Nucleus accumbens (tissue), 56 donors: ENCODE results near the gene TOMT.
A peak's percentile ranks its signal among the peaks of the same experiment; 100 is the strongest.

Source experiments
- DNase-seq, 56 donors: peaks; one replicate each; lab custom pipeline; 2025; lab: John Stamatoyannopoulos, UW

The TOMT gene, protein sequence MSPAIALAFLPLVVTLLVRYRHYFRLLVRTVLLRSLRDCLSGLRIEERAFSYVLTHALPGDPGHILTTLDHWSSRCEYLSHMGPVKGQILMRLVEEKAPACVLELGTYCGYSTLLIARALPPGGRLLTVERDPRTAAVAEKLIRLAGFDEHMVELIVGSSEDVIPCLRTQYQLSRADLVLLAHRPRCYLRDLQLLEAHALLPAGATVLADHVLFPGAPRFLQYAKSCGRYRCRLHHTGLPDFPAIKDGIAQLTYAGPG

DNA sequence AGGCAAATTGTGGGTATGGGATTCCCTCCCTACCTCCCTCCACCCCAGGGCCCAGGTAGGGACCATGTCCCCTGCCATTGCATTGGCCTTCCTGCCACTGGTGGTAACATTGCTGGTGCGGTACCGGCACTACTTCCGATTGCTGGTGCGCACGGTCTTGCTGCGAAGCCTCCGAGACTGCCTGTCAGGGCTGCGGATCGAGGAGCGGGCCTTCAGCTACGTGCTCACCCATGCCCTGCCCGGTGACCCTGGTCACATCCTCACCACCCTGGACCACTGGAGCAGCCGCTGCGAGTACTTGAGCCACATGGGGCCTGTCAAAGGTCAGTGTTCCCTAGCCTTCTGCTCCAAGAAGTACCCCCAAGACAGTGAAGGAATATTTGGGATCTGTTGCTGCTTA lies at the start of gene TOMT:
Gene TOMT (plus strand): TSS at position 37 of the 400 bp plus-strand sequence. CDS start 28 bp downstream, at position 65.
- DNase-seq, result no peak

DNA sequence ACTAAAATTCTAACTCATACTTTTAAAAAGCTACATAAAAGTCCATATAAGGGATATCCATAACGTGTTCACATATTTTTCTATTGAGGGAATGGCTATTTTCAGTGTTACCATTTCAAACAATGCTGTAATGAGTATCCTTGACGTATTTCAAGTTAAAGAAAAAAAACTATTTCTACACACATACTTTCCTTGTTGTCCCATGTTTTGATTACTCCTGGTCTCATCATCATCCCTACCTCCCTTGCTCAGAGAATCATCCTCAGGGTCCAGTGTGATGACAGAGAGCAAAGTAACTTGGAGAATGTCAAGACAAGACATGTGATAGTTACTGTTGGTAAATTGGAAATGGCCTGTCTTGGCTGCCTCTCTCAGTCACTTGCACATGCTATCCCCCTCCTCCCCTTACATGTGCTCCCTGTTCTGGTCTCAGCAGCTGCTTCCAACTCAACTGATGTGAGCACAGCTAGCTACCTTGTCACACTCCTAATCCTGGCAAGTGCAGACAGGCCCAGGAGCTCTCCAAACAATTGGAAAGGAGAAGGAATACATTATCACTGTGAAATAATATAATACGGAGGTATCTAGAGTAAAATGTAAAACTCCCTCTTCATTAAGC lies 47.2 kb upstream of the TOMT start:
- no peak for DNase-seq

DNA sequence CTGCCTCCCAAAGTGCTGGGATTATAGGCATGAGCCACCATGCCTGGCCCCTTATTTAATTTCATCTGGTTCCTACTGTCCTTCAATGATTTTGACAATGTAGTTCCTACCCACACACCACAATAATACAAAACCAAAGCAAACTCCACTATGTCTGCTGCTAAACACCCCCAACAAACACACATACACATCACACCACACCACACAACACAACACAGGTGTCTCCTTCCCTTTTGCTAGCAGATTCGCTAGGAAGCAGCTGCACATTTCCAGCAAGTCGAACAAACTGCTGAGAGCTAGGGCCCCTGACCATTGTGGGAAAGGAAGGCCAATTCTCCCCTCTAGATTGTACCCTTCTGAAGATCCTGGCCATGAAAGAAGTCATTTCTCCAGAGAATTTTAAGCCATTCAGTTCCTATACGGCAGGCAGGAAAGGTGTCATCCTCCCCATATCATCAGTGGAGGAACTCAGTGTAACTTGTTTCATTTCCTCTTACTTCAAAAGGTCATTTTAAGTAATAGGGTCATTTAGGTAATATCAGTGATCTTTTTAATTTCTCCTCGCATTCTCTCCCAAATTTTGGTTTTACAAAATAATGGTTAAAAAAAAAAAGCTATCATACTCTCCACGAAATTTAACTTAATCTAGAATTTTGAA lies 43.9 kb upstream of the TOMT start:
- no peak for DNase-seq

DNA sequence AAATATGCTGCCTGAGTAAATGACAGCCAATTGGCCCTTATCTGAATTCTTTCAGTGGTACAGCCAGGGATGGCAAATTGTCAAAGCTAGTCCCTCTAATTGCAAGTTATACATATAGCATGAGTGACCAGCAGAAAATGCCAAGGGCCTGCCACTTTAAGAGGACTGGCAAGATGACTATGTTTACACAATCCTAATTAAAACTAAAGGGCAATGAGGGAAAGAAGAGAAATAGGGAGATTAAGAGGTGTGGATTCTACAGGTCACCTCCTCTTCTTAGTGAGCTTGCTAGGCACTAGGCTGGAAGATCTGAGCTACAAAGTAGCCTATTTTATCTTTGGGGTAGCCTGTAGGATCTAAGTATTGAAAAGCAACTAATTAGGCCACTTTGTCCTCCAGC lies 38.9 kb upstream of the TOMT start:
- no peak for DNase-seq

DNA sequence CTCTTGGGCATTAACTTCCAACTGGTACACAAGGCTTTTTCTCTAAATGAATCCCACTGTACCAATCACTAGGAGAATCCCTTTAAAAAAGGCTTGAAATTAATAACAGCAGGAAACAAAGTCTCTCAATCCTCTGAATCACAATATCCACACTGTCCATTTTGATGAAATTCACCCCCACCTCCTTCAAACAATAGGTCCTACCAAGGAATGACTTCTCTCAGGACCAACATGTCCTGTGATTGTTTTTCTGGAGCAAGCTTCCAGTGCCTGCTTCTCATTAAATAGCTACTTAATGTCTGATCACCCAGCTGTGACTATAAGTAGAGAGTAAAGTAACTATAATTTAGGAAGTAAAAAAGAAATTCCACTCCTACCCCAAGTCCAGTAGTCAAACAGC lies 38.5 kb upstream of the TOMT start:
- no peak for DNase-seq

DNA sequence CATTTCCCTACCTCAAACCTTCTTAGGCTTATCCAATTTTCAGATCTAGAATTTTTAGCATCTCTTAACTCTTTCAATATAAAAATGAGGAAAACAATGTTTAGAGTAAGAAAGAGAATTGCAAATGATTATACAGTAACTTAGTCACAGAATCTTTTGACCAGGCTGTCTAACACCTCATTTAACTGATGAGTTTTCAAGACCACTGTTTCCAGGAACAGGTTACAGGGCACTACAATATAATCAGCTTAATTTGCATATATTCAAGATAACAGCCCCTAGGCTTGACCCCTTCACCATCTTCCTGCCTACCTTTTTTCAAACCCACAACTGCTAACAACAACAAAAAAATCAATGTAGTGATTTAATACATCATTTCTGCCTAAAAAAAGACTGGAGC lies 38.0 kb upstream of the TOMT start:
- DNase-seq, result no peak

DNA sequence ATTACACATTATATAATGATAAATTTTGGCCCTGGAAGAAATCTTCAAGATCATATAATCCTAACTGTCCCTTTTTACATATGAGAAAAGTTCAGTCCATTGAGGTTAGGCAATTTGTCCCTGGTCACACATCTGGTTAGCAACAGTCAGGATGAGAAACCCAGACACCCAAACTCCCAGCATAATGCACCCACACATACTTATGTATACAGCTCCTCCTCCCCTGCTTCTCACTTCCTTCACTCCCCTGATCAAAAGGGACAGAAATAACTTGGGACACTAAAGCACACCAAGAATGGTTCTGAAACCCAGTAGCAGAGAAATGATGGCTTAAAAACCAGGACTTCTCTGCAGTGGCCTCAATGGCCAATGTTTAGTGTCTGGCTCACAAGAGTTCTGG lies 36.5 kb upstream of the TOMT start:
- DNase-seq, result peak in 1 of 56 donors; percentile 5

DNA sequence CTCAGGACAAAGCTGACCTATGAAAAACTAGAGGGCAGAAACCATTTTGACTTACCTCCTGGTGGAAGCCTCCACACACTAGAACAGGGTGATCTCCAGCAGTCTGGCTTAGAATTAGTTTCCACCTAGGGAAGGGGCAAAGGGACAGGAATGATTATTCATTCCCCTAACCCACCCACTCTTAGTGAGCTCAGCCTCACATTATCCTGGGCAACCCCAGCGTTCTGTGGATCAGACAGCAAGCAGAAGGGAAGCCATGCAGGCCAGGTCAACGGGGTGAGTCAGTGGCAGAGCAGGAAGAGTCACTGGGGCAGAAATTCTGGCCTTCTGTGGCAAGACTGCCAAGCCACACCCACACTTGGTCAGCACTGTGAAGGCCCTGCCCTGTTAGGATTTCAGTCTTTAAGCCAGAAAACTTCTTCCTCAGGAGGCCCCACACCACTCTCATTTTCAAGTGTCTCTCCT lies 35.9 kb upstream of the TOMT start:
- peak in 22 of 56 donors; percentile 7 to 76 (median 23) for DNase-seq

DNA sequence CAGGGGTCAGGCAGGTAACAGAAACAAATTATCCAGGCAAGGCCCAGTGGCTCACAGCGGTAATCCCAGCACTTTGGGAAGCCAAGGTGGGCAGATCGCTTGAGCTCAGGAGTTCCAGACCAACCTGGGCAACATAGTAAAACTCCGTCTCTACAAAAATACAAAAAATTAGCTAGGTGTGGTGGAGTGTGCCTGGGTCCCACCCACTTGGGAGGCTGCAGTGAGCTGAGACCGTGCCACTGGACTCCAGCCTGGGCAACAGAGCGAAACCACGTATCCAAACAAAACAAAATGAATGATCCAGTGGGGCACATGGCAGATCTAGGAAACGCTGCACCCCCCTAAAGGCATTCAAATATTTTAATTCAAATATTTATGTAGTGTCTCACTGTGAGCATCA lies 35.2 kb upstream of the TOMT start:
- no peak for DNase-seq

DNA sequence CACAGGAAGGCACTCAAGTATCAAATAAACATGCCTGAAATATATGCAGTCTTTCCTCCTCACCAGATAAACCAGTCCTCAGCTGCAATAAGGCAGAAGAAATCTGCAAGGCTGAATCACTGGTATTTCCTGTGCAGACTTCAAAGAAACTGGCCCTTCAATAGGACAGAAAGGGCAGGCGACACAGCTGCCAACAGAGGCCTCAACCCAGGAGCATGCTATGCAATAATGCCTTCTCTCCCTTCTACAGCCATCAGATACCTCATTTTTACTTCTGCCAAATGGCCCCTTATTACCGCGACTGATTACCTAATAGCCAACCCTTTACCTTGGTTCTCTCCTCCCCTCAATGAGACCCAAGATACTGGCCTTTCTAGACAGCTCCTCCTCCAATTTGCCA lies 33.4 kb upstream of the TOMT start:
- DNase-seq, result no peak

DNA sequence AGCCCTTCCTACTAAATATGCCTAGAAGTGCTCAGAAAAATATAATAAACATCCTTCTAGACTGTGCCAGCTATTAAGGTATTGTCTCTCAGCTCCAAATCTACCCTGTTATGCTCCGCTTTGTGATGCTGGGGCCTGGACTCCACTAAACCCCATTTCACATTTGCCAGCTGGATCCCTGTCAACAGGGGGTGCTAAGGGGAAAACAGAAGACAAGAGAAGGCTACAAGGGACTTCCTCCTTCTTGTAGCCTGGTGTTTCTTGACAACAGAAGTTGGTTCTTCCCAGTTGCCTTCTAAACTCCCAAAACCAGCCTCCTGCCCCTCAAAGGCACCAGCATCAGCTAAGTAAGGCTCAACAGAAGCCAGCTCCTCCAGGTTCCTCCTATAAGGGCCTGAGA lies 30.6 kb upstream of the TOMT start:
- DNase-seq, result peak in 6 of 56 donors; percentile 7 to 42 (median 22)

DNA sequence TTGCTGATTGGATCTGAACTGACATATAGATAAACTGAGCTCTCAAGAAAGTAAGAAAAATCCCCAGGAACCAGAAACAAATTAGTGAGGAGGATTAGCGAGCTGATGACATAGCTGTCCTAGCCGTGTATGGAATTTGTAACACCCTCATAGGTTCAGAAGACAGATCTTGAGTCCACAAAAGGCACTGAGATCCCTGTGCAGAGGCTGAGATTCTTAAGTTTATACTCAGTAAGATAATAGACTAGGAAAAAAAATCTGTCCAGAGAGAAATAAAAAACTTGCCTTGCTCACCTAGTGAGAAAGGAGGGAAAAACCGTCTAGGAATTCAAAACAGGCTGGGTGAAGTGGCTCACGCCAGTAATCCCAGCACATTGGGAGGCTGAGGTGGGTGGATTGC lies 30.0 kb upstream of the TOMT start:
- DNase-seq, result no peak

DNA sequence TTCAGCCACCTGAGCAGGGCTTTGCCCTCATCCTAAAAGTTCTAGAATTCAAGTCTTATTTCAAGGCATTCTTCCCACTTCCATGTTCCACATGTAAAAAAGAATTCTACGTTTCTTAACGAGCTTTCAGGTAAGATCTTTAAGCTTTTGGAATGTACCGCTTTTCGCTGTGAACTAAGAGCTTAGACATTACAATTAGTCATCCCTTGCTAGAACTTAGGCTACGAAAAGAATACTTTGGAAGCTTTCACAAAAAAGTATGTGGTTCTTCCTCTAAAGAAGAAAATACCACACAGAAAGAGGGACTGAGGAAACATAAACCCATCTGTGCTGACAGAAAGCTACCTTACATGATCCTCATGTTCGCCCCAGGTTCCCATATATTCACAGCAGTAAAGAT lies 27.2 kb upstream of the TOMT start:
- DNase-seq, result no peak

DNA sequence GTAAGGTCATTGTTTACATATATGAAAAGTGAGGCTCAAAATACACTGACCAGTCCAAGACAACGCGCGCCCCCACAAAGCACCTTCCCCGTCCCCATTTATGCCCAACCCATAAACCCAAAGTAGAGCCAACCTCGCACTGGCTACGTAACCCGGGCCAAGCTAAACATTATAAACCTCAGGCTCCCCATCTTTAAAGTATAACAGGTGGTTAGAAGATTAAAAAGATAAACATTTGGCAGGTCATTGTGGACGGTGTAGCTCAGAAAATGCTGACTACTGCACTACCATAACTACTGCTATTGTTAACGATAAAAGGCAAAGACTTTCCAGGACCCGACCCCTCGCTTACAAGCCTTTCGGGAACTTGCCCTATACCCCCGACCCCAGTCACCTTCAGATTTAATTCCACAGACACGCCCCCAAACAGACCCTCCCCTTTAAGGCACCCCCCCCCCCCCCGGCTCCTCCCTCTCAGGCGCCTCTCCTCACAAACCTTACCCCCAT lies 25.9 kb upstream of the TOMT start:
- DNase-seq, result peak in 3 of 56 donors; percentile 7 to 61 (median 35)

DNA sequence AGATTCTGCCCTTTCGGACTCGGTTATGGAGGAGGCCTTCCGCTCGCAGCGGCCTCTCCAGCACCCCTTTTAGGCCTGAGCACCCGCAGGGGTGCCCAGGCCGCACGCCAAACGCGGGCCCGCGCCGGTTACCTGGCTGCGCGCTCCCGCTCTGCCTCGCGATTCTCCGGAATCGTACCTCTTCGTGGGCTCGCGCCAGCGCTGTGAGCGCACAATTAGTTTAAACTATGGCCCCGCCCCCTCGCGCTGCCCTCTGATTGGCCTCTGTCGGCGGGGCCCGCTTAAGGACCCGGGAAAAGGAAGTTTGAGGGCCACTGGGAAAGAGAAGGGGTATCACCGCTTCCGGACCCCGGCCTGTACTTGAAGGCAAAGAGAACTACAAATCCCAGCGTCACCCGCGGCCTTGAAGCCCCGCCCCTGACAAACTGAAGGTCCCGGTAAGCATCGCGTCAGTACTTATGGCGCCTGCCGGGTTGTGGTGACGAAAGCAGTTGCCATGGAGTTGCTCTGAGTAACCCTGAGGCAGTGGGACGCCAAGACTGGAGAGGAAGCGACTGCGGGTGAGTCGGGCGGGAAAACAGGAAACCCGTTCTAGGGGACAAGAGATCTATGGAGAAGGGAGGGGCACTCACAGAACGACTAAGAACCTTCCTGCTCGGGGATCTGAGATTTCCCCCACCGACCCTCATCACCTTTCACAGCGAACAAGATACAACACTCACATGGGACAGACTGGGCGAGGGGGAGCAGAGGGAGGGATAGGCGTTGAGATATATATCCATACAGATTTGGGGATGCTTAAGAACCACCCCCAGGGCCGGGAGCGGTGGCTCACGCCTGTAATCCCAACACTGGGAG lies 25.2 kb upstream of the TOMT start, which contains the start of the genes LRRC51 and NUMA1:
Gene LRRC51 (plus strand): TSS at position 525 of the 858 bp plus-strand sequence. CDS start 8,234 bp downstream, outside the sequence.
Gene NUMA1 (minus strand): TSS at position 217 of the 858 bp plus-strand sequence. CDS start 44,599 bp downstream, outside the sequence.
- peak; percentile 60 to 100 (median 98) for DNase-seq

DNA sequence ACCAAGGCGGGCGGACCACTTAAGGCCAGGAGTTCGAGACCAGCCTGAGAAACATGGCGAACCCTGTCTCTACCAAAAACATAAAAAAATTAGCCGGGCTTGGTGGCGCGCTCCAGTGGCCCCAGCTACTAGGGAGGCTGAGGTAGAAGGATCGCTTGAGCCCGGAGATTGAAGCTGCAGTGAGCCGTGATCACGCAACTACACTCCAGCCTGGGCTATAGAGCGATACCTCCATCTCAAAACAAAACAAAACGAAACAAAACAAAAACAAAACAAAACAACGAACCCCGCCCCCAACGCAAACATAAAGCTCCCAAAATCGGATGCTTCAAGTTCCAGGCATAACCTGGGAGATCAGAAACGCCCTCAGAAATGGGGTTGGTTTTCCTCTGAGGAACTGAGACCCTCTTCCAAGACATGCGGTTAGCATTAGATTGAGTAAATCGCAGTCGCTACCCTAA lies 24.5 kb upstream of the TOMT start:
- DNase-seq, result peak in 1 of 56 donors; percentile 18

DNA sequence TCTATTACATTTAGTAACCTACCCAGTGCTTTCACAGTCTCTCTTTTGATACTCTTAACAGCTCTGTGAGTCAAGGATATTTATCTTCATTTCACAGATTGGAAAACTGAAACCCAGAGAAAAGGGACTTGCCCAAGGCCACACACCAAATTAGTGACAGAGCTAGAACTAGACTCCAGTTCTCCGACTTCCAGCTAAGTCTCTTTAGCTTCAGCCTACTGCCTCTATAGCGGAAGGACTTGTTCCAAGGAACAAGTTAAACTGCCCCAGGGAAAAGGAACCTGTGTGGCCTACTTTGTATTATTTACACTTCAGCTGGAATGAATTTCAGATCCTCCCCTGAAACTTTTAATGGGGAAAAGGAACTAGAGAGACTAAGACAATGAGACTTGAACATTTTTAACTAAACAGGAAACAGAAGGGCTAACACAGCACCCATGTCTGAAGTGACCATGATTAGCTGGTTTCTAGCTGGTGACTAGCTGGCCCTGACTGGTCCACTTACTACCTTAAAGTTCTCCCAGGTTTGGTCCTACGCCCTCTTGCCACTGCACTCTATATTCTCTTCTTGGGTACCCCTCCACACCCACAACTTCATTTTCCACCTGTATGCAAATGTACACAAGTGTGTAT lies 23.8 kb upstream of the TOMT start:
- no peak for DNase-seq

DNA sequence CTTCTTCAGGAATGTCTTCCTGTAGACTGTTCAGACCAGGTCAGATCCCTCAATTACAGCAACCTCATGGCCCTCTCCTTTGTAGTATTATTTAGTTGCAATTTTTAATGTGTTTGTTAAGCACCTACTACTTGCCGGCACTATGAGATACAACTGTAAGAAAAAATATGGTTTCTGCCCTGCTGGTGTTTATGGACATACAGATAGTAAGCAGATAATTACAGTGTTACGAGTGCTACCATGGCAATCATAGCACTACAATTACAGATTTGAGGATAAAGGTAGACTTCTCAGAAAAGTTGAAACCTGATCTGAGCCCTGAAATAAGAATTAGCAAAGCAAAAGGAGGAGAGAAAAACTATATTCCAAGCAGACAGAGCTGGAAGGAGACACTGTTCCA lies 22.3 kb upstream of the TOMT start:
- DNase-seq, result no peak

DNA sequence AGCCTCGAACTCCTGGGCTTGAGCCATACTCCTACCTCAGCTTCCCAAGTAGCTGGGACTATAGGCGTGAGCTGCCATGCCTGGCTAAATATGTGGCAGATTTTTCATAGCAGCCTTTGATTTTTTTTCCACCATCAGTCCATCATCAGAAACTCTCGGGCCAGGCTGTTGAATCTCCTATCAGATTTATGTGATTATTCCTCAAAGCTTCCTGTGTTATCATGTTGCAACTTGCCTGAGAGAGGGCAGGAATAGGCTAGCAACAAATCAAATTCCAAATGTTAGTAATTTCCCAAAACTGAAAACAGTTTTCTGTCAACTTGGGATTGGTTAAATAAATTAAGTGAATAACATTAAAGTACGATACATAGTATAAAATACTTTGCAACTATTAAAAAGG lies 21.6 kb upstream of the TOMT start:
- DNase-seq, result no peak

DNA sequence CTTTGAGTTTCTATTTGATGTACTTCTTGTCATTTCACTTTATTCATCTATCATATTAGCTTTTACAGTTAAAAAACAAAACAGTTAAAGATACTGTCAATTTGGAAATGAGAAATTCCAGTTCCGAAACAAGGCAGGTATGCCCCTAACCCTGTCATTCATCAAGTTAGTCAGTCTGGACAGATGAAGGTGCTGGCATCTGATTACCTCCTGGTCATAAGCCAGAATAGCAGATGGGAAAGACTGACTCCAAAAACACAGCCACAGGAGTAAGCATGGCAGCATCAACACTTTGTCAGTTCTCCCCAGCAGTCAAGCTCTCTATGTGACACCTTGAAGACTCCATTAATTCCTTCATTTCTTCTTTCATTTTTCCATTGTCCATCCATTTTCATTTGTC lies 20.8 kb upstream of the TOMT start:
- no peak for DNase-seq
